Astrocyte (in vitro differentiated cells and primary cell): Measurements from ENCODE around the gene MAML2. TPM values are rescaled to one million over a fixed set of nuclear protein-coding genes. Genes with fewer than 3 reads are reported as not detected.

Experiments used
- DNase-seq: peaks from one replicate; pipeline ENCODE4 v3.0.0-alpha.2; 2010; ENCODE audit warnings: low read depth
- FAIRE-seq: peaks from 2 replicates; lab custom pipeline; 2011; peaks lifted over from hg19 to GRCh38; lab: Jason Lieb, UNC
- H2AFZ ChIP-seq: 2 replicates; pipeline ENCODE4 v1.6.0; 2012; ENCODE audit warnings: low read depth, low read length, inconsistent platforms
- H3K27ac ChIP-seq: 2 replicates; pipeline ENCODE4 v1.5.1; 2011; ENCODE audit warnings: low read depth, low read length, inconsistent platforms
- H3K27me3 ChIP-seq: 2 replicates; pipeline ENCODE4 v1.6.0; 2011; ENCODE audit warnings: low read length, inconsistent platforms; ENCODE audit not compliant: insufficient read depth
- H3K36me3 ChIP-seq: 2 replicates; pipeline ENCODE4 v1.5.1; 2011; ENCODE audit warnings: low read length, inconsistent platforms; ENCODE audit not compliant: insufficient read depth
- H3K4me1 ChIP-seq: 2 replicates; pipeline ENCODE4 v1.5.1; 2011; ENCODE audit warnings: low read length, inconsistent platforms; ENCODE audit not compliant: insufficient read depth
- H3K4me2 ChIP-seq: 2 replicates; pipeline ENCODE4 v1.6.0; 2012; ENCODE audit warnings: low read length, inconsistent platforms
- H3K4me3 ChIP-seq: 2 replicates; pipeline ENCODE4 v1.5.1; 2011; ENCODE audit warnings: low read depth, mild to moderate bottlenecking, low read length, inconsistent platforms; ENCODE audit not compliant: insufficient read depth
- H3K79me2 ChIP-seq: 2 replicates; pipeline ENCODE4 v1.6.0; 2012; ENCODE audit warnings: mild to moderate bottlenecking, low read length, inconsistent platforms; ENCODE audit not compliant: insufficient read depth
- H3K9ac ChIP-seq: 2 replicates; pipeline ENCODE4 v1.6.0; 2012; ENCODE audit warnings: mild to moderate bottlenecking, low read length, inconsistent platforms
- H3K9me3 ChIP-seq: 2 replicates; pipeline ENCODE4 v1.5.1; 2012; ENCODE audit warnings: low read depth, mild to moderate bottlenecking, low read length, inconsistent platforms; ENCODE audit not compliant: insufficient read depth
- H4K20me1 ChIP-seq: 2 replicates; pipeline ENCODE4 v1.6.0; 2012; ENCODE audit warnings: low read length, inconsistent platforms; ENCODE audit not compliant: insufficient read depth
- H3K27ac Mint-ChIP-seq: one replicate; pipeline ENCODE4 v1.8.0; 2021; ENCODE audit warnings: mild to moderate bottlenecking, mixed read lengths; ENCODE audit not compliant: unreplicated experiment
- H3K27me3 Mint-ChIP-seq: one replicate; pipeline ENCODE4 v1.8.0; 2021; ENCODE audit warnings: low read depth, mixed read lengths; ENCODE audit not compliant: unreplicated experiment
- H3K36me3 Mint-ChIP-seq: one replicate; pipeline ENCODE4 v1.8.0; 2021; ENCODE audit warnings: low read depth, mixed read lengths; ENCODE audit not compliant: unreplicated experiment
- H3K4me1 Mint-ChIP-seq: one replicate; pipeline ENCODE4 v1.8.0; 2021; ENCODE audit warnings: low read depth, mixed read lengths; ENCODE audit not compliant: unreplicated experiment
- H3K4me3 Mint-ChIP-seq: one replicate; pipeline ENCODE4 v1.8.0; 2021; ENCODE audit warnings: mild to moderate bottlenecking, moderate library complexity, mixed read lengths; ENCODE audit not compliant: unreplicated experiment
- H3K9me3 Mint-ChIP-seq: one replicate; pipeline ENCODE4 v1.8.0; 2021; ENCODE audit warnings: mild to moderate bottlenecking, mixed read lengths; ENCODE audit not compliant: unreplicated experiment
- EZH2 ChIP-seq: IDR thresholded peaks from 2 replicates; pipeline ENCODE4 v1.6.1; 2012; ENCODE audit warnings: mild to moderate bottlenecking, low read length, inconsistent platforms; ENCODE audit not compliant: insufficient read depth
- total RNA-seq: library from RNA; stranded (reverse); gene quantifications from 2 replicates; pipeline ENCODE4 v1.2.1, GENCODE V29; 2021
- TF ChIP-seq, protein P1 (sequence below): IDR thresholded peaks from 2 replicates; pipeline ENCODE4 v1.5.1; 2011; ENCODE audit warnings: low read depth, mild to moderate bottlenecking, inconsistent platforms, low read length, moderate library complexity; ENCODE audit not compliant: insufficient read depth

The MAML2 gene
- total RNA-seq, 1 donor from 2014 or later: 27.4 TPM

DNA sequence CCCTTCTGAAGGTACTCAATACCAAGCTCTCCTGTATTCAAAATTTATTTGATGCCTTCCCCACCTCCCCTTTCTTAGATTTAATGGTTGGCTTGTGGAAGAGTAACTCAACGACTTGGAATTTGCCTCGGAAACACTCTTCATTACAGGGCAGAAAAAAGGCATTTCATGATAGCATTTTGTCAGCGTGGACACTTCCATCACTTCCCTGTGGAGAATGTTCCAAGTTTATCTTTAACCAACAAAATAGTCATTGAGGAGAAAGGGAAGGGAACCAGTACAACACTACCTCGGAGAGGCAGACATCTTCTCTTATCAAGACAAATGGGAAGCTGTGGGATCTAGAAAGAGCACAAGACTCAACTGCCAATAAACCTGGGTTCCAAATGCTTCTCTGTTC lies 241.8 kb downstream of the MAML2 start:
- peaks cover 37% of the 10 kb centered on the region for H3K4me1 ChIP-seq
- no peak overlapping the region for H3K4me2 ChIP-seq
- no peaks in the 10 kb centered on the region for H3K27me3 Mint-ChIP-seq
- no peaks in the 10 kb centered on the region for H3K9me3 ChIP-seq
- peaks cover 2% of the 10 kb centered on the region for H3K36me3 Mint-ChIP-seq
- FAIRE-seq (no peak), DNase-seq (no peak)
- peak overlapping the region; percentile 36 for H3K27ac Mint-ChIP-seq
- no peak overlapping the region for H3K27ac ChIP-seq
- no peak overlapping the region for H3K4me3 Mint-ChIP-seq
- no peak overlapping the region for H3K4me3 ChIP-seq
- H3K9ac ChIP-seq: no peak overlapping the region
- peaks cover 61% of the 10 kb centered on the region for H3K4me1 Mint-ChIP-seq
- no peaks in the 10 kb centered on the region for H4K20me1 ChIP-seq
- TF ChIP-seq, protein P1, sequence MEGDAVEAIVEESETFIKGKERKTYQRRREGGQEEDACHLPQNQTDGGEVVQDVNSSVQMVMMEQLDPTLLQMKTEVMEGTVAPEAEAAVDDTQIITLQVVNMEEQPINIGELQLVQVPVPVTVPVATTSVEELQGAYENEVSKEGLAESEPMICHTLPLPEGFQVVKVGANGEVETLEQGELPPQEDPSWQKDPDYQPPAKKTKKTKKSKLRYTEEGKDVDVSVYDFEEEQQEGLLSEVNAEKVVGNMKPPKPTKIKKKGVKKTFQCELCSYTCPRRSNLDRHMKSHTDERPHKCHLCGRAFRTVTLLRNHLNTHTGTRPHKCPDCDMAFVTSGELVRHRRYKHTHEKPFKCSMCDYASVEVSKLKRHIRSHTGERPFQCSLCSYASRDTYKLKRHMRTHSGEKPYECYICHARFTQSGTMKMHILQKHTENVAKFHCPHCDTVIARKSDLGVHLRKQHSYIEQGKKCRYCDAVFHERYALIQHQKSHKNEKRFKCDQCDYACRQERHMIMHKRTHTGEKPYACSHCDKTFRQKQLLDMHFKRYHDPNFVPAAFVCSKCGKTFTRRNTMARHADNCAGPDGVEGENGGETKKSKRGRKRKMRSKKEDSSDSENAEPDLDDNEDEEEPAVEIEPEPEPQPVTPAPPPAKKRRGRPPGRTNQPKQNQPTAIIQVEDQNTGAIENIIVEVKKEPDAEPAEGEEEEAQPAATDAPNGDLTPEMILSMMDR: no peak
- TF ChIP-seq EZH2: no peak
- H3K9me3 Mint-ChIP-seq: no peaks in the 10 kb centered on the region
- no peaks in the 10 kb centered on the region for H3K27me3 ChIP-seq
- peaks cover 43% of the 10 kb centered on the region for H3K79me2 ChIP-seq
- H3K36me3 ChIP-seq: no peaks in the 10 kb centered on the region
- H2AFZ ChIP-seq: no peak overlapping the region

DNA sequence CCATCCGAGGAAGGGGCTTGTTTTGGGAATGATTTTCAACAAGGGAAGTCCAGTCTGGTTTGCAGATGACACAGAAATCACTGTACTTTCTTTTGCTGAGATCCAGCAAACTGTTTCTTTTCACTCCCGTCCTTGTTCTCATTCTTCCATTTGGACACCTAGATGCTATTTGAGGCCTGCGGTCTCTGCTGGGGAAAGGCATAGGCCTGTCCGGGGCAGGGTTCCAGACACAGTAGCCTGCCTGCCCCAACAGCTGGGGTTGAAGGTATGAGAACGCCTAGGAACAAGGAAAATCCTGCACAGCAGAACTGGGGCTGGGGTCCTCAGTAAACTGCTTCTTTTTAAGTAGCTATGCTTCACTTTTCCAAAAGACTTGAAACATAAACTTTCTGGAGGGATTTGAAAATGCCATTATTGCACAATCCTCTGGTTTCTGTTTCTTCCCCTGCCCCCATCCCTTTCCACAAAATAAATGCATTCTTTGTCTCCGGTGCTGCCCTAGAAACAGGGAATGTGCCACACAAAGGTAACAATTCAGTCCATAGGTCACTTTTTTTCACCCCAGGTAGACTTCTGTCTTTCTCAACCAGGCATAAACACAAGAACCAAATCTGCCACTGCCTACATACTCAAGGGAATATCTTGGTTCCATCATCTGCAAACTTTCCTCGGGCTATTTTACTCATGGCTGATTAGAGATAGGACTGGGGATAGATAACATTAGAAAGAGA lies 244.3 kb downstream of the MAML2 start:
- no peaks in the 10 kb centered on the region for H3K27me3 Mint-ChIP-seq
- Histone ChIP-seq H2AFZ (no peak overlapping the region), H3K4me3 (no peak overlapping the region), H3K4me1 (peaks cover 32% of the 10 kb centered on the region), H3K36me3 (no peaks in the 10 kb centered on the region), H3K27ac (peak overlapping the region; percentile 32), H3K27me3 (no peaks in the 10 kb centered on the region), H3K9ac (no peak overlapping the region), H3K79me2 (peaks cover 44% of the 10 kb centered on the region), H3K9me3 (no peaks in the 10 kb centered on the region), H4K20me1 (no peaks in the 10 kb centered on the region), H3K4me2 (peak overlapping the region; percentile 54)
- no peak for FAIRE-seq
- H3K4me1 Mint-ChIP-seq: peaks cover 58% of the 10 kb centered on the region
- TF ChIP-seq EZH2: no peak
- TF ChIP-seq, protein P1: no peak
- no peak overlapping the region for H3K4me3 Mint-ChIP-seq
- H3K27ac Mint-ChIP-seq: peak overlapping the region; percentile 26
- DNase-seq: no peak
- H3K9me3 Mint-ChIP-seq: no peaks in the 10 kb centered on the region
- peaks cover 2% of the 10 kb centered on the region for H3K36me3 Mint-ChIP-seq

DNA sequence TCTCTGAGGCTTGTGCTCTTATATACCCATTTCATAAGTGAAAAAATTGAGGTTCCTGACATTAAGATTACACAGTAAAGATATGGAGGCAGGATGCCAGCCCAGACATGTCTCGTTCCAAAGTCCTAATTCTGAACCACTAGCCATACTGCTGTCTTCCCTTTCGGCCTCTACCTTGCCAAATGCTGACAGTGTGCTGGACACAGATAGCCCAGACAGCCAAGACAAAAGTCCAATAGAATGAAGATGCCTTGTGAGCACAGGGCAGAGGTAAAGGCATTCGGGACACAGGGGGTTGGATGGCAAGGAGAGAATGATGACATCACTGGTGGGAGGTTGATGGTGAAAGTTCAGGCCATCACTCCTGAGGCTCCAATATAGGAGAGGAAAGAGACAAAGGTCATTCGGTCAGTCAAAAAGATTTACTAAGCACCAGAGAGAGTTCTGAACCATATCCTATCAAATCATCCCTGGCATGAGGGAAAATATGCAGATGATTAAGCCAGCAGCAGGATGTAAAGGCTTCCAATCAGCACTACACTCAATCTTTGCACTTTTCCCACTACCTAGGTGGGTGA lies 245.1 kb downstream of the MAML2 start:
- peak overlapping the region; percentile 32 for H3K27ac ChIP-seq
- peaks cover 25% of the 10 kb centered on the region for H3K4me1 ChIP-seq
- Mint-ChIP-seq H3K27ac (peak overlapping the region; percentile 60), H3K4me3 (no peak overlapping the region), H3K27me3 (no peaks in the 10 kb centered on the region), H3K4me1 (peaks cover 54% of the 10 kb centered on the region), H3K36me3 (peaks cover 3% of the 10 kb centered on the region), H3K9me3 (no peaks in the 10 kb centered on the region)
- H3K4me3 ChIP-seq: no peak overlapping the region
- DNase-seq (no peak), FAIRE-seq (peak; percentile 13)
- TF ChIP-seq, protein P1: no peak
- no peak for TF ChIP-seq EZH2
- H3K4me2 ChIP-seq: peak overlapping the region; percentile 54
- H4K20me1 ChIP-seq: no peaks in the 10 kb centered on the region
- no peaks in the 10 kb centered on the region for H3K36me3 ChIP-seq
- H3K9ac ChIP-seq: no peak overlapping the region
- no peaks in the 10 kb centered on the region for H3K27me3 ChIP-seq
- no peak overlapping the region for H2AFZ ChIP-seq
- H3K9me3 ChIP-seq: no peaks in the 10 kb centered on the region
- H3K79me2 ChIP-seq: peaks cover 44% of the 10 kb centered on the region
